Calu3 (cell line): ENCODE data around the gene GNAI3. TPM values are rescaled to one million over a fixed set of nuclear protein-coding genes. Genes with fewer than 3 reads are reported as not detected.

Source experiments
- BruUV-seq: library from RNA; stranded (reverse); fragments of 400-500 nt; replicated peaks from 2 replicates; lab custom pipeline; 2021; lab: Mats Ljungman, UMichigan
- CTCF ChIA-PET: fragments of 300-600 bp; sonication (Branson Sonifier 250); formaldehyde crosslinking; loops from one replicate; lab custom pipeline; 2022; ENCODE audit warnings: antibody characterized with exemption; lab: Charles Lee
- DNase-seq: peaks from one replicate; pipeline ENCODE4 v3.0.0; 2022
- H3K27ac Mint-ChIP-seq: one replicate; pipeline ENCODE4 v1.8.0; 2022; ENCODE audit warnings: mixed read lengths; ENCODE audit not compliant: unreplicated experiment
- H3K27me3 Mint-ChIP-seq: one replicate; pipeline ENCODE4 v1.8.0; 2022; ENCODE audit warnings: mixed read lengths; ENCODE audit not compliant: unreplicated experiment
- H3K36me3 Mint-ChIP-seq: one replicate; pipeline ENCODE4 v1.8.0; 2022; ENCODE audit warnings: mild to moderate bottlenecking, moderate library complexity, mixed read lengths; ENCODE audit not compliant: insufficient read depth, unreplicated experiment
- H3K4me1 Mint-ChIP-seq: one replicate; pipeline ENCODE4 v1.8.0; 2022; ENCODE audit warnings: mild to moderate bottlenecking, low read depth, mixed read lengths; ENCODE audit not compliant: unreplicated experiment
- H3K4me3 Mint-ChIP-seq: one replicate; pipeline ENCODE4 v1.8.0; 2022; ENCODE audit warnings: mild to moderate bottlenecking, low read depth, moderate library complexity, mixed read lengths; ENCODE audit not compliant: unreplicated experiment
- H3K9me3 Mint-ChIP-seq: one replicate; pipeline ENCODE4 v1.8.0; 2022; ENCODE audit warnings: low read depth, mixed read lengths; ENCODE audit not compliant: unreplicated experiment
- CTCF ChIP-seq: fragments of 200-600 bp; IDR thresholded peaks from one replicate; pipeline ENCODE4 v1.8.0; 2022; ENCODE audit warnings: antibody characterized with exemption; ENCODE audit not compliant: unreplicated experiment
- intact Hi-C: fragments of 100-400 bp; cut with micrococcal nuclease; formaldehyde crosslinking; loops from one replicate; pipeline ENCODE4 v1.10.0; 2022; ENCODE audit not compliant: unreplicated experiment
- total RNA-seq: library from RNA; stranded (reverse); gene quantifications from 2 replicates; pipeline ENCODE4 v1.2.3, GENCODE V29; 2022

Gene GNAI3
- total RNA-seq, 1 experiment from 2014 or later, result 6.5 TPM

- intact Hi-C loops, result no loop called here
- no peak within 1 kb of the TSS for H3K27ac Mint-ChIP-seq
- no peak within 1 kb of the TSS for H3K4me3 Mint-ChIP-seq
- TF ChIP-seq CTCF, result no peak
- no TSS peak for BruUV-seq
- no peaks in the 10 kb centered on the region for H3K27me3 Mint-ChIP-seq
- H3K9me3 Mint-ChIP-seq, result no peaks in the 10 kb centered on the region
- H3K36me3 Mint-ChIP-seq, result no peaks in the 10 kb centered on the region
- DNase-seq, result no peak
- no peaks in the 10 kb centered on the region for H3K4me1 Mint-ChIP-seq
- CTCF ChIA-PET, result interaction anchor here (0.7 kb wide), 1 partner anchor 11 kb away, joined by 7 read pairs; the partner anchor contains the start of gene GSTM4
These were observed 119.2 kb downstream of the GNAI3 start, which contains the start of gene GSTM2 for GRCh38 chr1:109667452-109668122. GSTM2 (plus strand) TSS chr1:109668057; CDS start chr1:109668116, 59 bp downstream.

Other genes starting within 250 kb of the GNAI3 start
- gene MYBPHL, start 241.6 kb upstream of the GNAI3 start, total RNA-seq, result not detected in 2 replicates
- gene SORT1, start 150.7 kb upstream of the GNAI3 start, total RNA-seq, result 46.3 and 68.2 TPM in 2 replicates
- 108 and 121 TPM in 2 replicates for gene PSMA5, start 122.2 kb upstream of the GNAI3 start, total RNA-seq
- gene SYPL2, start 82.1 kb upstream of the GNAI3 start, total RNA-seq, result 0.20 TPM in 1 of 2 replicates, not detected in the other
- gene ATXN7L2, start 64.7 kb upstream of the GNAI3 start, total RNA-seq, result 4.3 and 4.5 TPM in 2 replicates
- gene CYB561D1, start 54.5 kb upstream of the GNAI3 start, total RNA-seq, result 9.0 and 9.6 TPM in 2 replicates
- 1.3 and 1.5 TPM in 2 replicates for gene AMIGO1, start 38.9 kb upstream of the GNAI3 start, total RNA-seq
- gene GPR61, start 8.7 kb upstream of the GNAI3 start, total RNA-seq, result not detected in 2 replicates
- not detected in 2 replicates for gene GNAT2, start 71.0 kb downstream of the GNAI3 start, total RNA-seq
- 34.0 and 54.6 TPM in 2 replicates for gene AMPD2, start 71.2 kb downstream of the GNAI3 start, total RNA-seq
- gene GSTM4, start 107.5 kb downstream of the GNAI3 start, total RNA-seq, result 12.6 and 13.6 TPM in 2 replicates
- gene GSTM2, start 119.4 kb downstream of the GNAI3 start, total RNA-seq, result 2.5 and 3.2 TPM in 2 replicates
- gene GSTM1, start 139.2 kb downstream of the GNAI3 start, total RNA-seq, result 15.4 TPM in 2 replicates
- gene GSTM5, start 163.6 kb downstream of the GNAI3 start, total RNA-seq, result not detected in 2 replicates
- gene GSTM3, start 192.4 kb downstream of the GNAI3 start, total RNA-seq, result 67.9 and 73.7 TPM in 2 replicates
- gene EPS8L3, start 215.3 kb downstream of the GNAI3 start, total RNA-seq, result 46.6 and 68.6 TPM in 2 replicates